H7 (cell line): ENCODE results near the gene TMEM219. TPM values are rescaled to one million over a fixed set of nuclear protein-coding genes. Genes with fewer than 3 reads are reported as not detected.

Source experiments
- DNase-seq: peaks from one replicate; pipeline ENCODE4 v3.0.0; 2012
- H3K27me3 ChIP-seq: 2 replicates; pipeline ENCODE4 v1.6.0; 2011; ENCODE audit warnings: mild to moderate bottlenecking, low read length; ENCODE audit not compliant: control insufficient read depth, insufficient read depth
- H3K36me3 ChIP-seq: replicated peaks from 2 replicates; pipeline ENCODE4 v1.5.1; 2011; ENCODE audit warnings: low read length; ENCODE audit not compliant: control insufficient read depth, insufficient read depth
- H3K4me3 ChIP-seq: 2 replicates; pipeline ENCODE4 v1.5.1; 2011; ENCODE audit warnings: low read depth, mild to moderate bottlenecking, control low read depth, low read length, moderate library complexity; ENCODE audit not compliant: insufficient read depth
- total RNA-seq: library from RNA; depleted of rRNA; stranded (reverse); fragments of >200 nt; shearing (Covaris generic); gene quantifications from 2 replicates; pipeline ENCODE4 v1.2.3, GENCODE V29; 2014

TMEM219 gene
- total RNA-seq, 1 experiment from 2014 or later = 97.6 TPM

- Histone ChIP-seq H3K36me3 (peaks cover 15% of the 10 kb centered on the region), H3K27me3 (peaks cover 3% of the 10 kb centered on the region), H3K4me3 (no peak overlapping the region)
- no peak for DNase-seq
Measured at GRCh38 chr16:29968205-29968604, 6.3 kb downstream of the TMEM219 start.

- DNase-seq = no peak
- Histone ChIP-seq H3K4me3 (no peak overlapping the region), H3K27me3 (peaks cover 3% of the 10 kb centered on the region), H3K36me3 (peaks cover 15% of the 10 kb centered on the region)
Measured at GRCh38 chr16:29971304-29971703, 9.4 kb downstream of the TMEM219 start.

GRCh38 chr16:29972500-29972899 is 10.6 kb downstream of the TMEM219 start:
- no peak for DNase-seq
- no peak overlapping the region for H3K4me3 ChIP-seq
- H3K27me3 ChIP-seq = peaks cover 3% of the 10 kb centered on the region
- peaks cover 15% of the 10 kb centered on the region for H3K36me3 ChIP-seq

- DNase-seq = no peak
- Histone ChIP-seq H3K36me3 (peaks cover 16% of the 10 kb centered on the region), H3K4me3 (no peak overlapping the region), H3K27me3 (peaks cover 3% of the 10 kb centered on the region)
Measured at GRCh38 chr16:29972992-29973383, 11.1 kb downstream of the TMEM219 start.

GRCh38 chr16:29973384-29974246 is 11.7 kb downstream of the TMEM219 start, which contains the start of gene TAOK2:
TSS of gene TAOK2 (plus strand) at chr16:29973868. CDS start at chr16:29977773, 3,905 bp downstream.
- H3K36me3 ChIP-seq = peaks cover 17% of the 10 kb centered on the region
- peak; percentile 100 for DNase-seq
- H3K27me3 ChIP-seq = peaks cover 3% of the 10 kb centered on the region
- peak within 1 kb of the TSS; percentile 90 for H3K4me3 ChIP-seq

GRCh38 chr16:29974291-29975133 is 12.6 kb downstream of the TMEM219 start:
- Histone ChIP-seq H3K36me3 (peaks cover 23% of the 10 kb centered on the region), H3K27me3 (peaks cover 3% of the 10 kb centered on the region), H3K4me3 (peak overlapping the region; percentile 90)
- peak; percentile 90 for DNase-seq

GRCh38 chr16:29975134-29975538 is 13.3 kb downstream of the TMEM219 start:
- Histone ChIP-seq H3K36me3 (peaks cover 26% of the 10 kb centered on the region), H3K4me3 (peak overlapping the region; percentile 90; the same call in 1 of the 2 replicates), H3K27me3 (peaks cover 3% of the 10 kb centered on the region)
- DNase-seq = peak; percentile 28

- Histone ChIP-seq H3K36me3 (peaks cover 30% of the 10 kb centered on the region), H3K4me3 (no peak overlapping the region), H3K27me3 (peaks cover 3% of the 10 kb centered on the region)
- peak; percentile 66 for DNase-seq
Measured at GRCh38 chr16:29975811-29976511, 14.1 kb downstream of the TMEM219 start.

- Histone ChIP-seq H3K36me3 (peaks cover 36% of the 10 kb centered on the region), H3K4me3 (no peak overlapping the region), H3K27me3 (peaks cover 3% of the 10 kb centered on the region)
- peak; percentile 37 for DNase-seq
Measured at GRCh38 chr16:29977063-29977825, 15.4 kb downstream of the TMEM219 start.

- H3K36me3 ChIP-seq = peaks cover 38% of the 10 kb centered on the region
- H3K27me3 ChIP-seq = no peaks in the 10 kb centered on the region
- DNase-seq = peak; percentile 12
- H3K4me3 ChIP-seq = no peak overlapping the region
Measured at GRCh38 chr16:29978081-29978480, 16.2 kb downstream of the TMEM219 start.

GRCh38 chr16:29978564-29979270 is 16.8 kb downstream of the TMEM219 start:
- Histone ChIP-seq H3K27me3 (no peaks in the 10 kb centered on the region), H3K4me3 (no peak overlapping the region), H3K36me3 (peaks cover 43% of the 10 kb centered on the region)
- DNase-seq = peak; percentile 14

GRCh38 chr16:29982560-29983419 is 20.9 kb downstream of the TMEM219 start:
- peaks cover 63% of the 10 kb centered on the region for H3K36me3 ChIP-seq
- no peaks in the 10 kb centered on the region for H3K27me3 ChIP-seq
- DNase-seq = peak; percentile 32
- no peak overlapping the region for H3K4me3 ChIP-seq
